IPS-15b (cell line): ENCODE data around the gene ZC3H12D.

Source experiments
- H3K27me3 ChIP-seq: one replicate; pipeline ENCODE4 v1.6.1; 2013; ENCODE audit warnings: low read length; ENCODE audit not compliant: control insufficient read depth, insufficient read depth
- H3K36me3 ChIP-seq: one replicate; pipeline ENCODE4 v1.6.1; 2013; ENCODE audit warnings: low read length; ENCODE audit not compliant: control insufficient read depth, insufficient read depth
- H3K4me1 ChIP-seq: one replicate; pipeline ENCODE4 v1.6.1; 2013; ENCODE audit warnings: mild to moderate bottlenecking, low read length; ENCODE audit not compliant: control insufficient read depth, insufficient read depth
- H3K4me3 ChIP-seq: one replicate; pipeline ENCODE4 v1.5.1; 2013; ENCODE audit warnings: low read depth, low read length
- H3K9ac ChIP-seq: one replicate; pipeline ENCODE4 v1.6.1; 2013; ENCODE audit warnings: low read depth, mild to moderate bottlenecking, low read length
- H3K9me3 ChIP-seq: one replicate; pipeline ENCODE4 v1.6.1; 2013; ENCODE audit warnings: mild to moderate bottlenecking, low read length; ENCODE audit not compliant: control insufficient read depth, insufficient read depth

ZC3H12D gene

DNA sequence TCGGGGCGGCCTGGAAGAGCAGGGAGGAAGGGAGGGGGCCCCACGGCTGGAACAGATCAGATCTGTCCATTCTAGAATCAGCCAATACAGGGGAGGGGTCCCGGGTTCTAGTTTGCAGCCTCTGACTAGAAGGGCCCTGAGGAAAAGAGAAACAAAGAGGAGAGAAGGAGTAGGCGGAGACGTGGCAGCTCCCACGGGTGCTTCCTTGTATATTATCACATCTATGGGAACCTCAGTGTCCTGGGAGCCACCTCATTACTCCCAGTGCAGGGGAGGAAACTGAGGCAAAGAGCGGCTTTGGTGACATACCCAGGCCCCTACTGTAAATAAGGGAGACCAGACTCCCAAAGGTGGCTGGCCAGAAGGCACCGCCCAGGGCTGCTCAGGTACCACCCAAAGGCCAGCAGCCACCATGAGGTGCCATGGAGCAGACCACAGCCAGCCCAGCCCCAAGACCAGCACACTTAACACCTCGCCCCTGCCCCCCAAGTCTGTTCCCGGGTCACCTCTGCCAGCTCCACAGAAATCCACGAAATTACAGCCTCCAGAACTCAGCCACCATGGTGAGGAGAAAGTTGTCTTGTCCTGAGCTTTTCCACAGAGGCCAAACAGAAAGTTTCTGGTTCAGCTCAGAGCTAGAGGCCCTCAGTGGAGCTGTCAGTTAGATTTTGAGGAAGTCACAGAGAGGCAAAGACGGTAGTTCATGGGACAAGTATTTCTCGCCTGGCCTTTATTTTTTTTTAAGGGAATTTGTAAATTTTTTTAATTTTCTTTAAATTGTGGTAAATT, 2.1 kb downstream of the ZC3H12D start:
- H3K9ac ChIP-seq, result no peak overlapping the region
- no peak overlapping the region for H3K4me3 ChIP-seq
- H3K4me1 ChIP-seq, result no peaks in the 10 kb centered on the region
- H3K9me3 ChIP-seq, result no peaks in the 10 kb centered on the region
- no peaks in the 10 kb centered on the region for H3K36me3 ChIP-seq
- no peaks in the 10 kb centered on the region for H3K27me3 ChIP-seq

- Histone ChIP-seq H3K4me3 (no peak overlapping the region), H3K27me3 (no peaks in the 10 kb centered on the region), H3K9ac (no peak overlapping the region), H3K36me3 (no peaks in the 10 kb centered on the region), H3K4me1 (no peaks in the 10 kb centered on the region), H3K9me3 (no peaks in the 10 kb centered on the region)
These were observed 4.1 kb downstream of the ZC3H12D start for GRCh38 chr6:149480502-149481280.

DNA sequence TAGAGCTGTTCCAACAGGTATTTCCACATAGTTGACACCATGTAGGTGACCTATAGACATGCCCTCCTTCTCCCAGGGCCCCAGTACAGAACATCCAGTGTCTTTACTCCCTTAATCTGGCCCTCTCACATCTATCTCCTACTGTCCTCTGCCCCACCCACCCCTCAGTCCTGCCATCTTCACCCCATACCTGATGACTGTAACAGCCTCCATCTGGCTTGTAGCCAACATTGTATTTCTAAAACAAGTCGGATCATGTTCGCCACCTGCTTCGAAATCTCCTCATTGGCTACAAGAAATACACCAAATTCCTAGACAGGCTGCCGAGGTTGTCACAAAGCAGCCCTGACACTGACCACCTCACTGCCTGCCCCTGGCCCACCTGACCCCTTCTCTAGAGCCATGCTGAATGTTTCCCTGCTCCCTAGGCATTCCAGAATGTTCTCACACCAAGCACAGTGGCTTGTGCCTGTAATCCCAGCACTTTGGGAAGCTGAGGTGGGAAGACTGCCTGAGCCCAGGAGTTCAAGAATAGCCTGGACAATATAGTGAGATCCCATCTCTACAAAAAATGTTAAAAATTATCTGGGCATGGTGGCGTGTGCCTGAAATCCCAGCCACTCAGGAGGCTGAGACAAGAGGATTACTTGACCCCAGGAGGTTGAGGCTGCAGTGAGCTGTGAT, 6.0 kb downstream of the ZC3H12D start:
- Histone ChIP-seq H3K4me1 (no peaks in the 10 kb centered on the region), H3K9me3 (no peaks in the 10 kb centered on the region), H3K4me3 (no peak overlapping the region), H3K27me3 (no peaks in the 10 kb centered on the region), H3K9ac (no peak overlapping the region), H3K36me3 (no peaks in the 10 kb centered on the region)

DNA sequence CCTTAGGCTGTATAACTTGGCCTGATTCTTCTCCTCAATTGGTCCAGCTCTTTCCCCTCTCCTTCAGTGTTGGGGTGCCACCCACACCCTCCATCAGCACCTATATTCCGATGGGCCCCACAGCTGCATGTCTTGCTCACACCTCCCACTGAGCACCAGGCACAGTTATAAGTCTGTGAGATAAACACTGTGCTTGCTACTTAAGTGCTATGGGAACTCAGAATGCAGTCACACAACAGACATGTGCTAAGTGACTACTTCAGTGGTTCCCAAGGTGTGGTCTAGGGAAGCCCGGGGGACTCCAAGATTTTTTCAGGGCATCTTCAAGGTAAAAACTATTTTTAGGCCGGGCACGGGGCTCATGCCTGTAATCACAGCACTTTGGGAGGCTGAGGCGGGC, 7.3 kb downstream of the ZC3H12D start:
- no peaks in the 10 kb centered on the region for H3K9me3 ChIP-seq
- H3K4me3 ChIP-seq, result no peak overlapping the region
- no peak overlapping the region for H3K9ac ChIP-seq
- no peaks in the 10 kb centered on the region for H3K27me3 ChIP-seq
- no peaks in the 10 kb centered on the region for H3K36me3 ChIP-seq
- H3K4me1 ChIP-seq, result peaks cover 6% of the 10 kb centered on the region

DNA sequence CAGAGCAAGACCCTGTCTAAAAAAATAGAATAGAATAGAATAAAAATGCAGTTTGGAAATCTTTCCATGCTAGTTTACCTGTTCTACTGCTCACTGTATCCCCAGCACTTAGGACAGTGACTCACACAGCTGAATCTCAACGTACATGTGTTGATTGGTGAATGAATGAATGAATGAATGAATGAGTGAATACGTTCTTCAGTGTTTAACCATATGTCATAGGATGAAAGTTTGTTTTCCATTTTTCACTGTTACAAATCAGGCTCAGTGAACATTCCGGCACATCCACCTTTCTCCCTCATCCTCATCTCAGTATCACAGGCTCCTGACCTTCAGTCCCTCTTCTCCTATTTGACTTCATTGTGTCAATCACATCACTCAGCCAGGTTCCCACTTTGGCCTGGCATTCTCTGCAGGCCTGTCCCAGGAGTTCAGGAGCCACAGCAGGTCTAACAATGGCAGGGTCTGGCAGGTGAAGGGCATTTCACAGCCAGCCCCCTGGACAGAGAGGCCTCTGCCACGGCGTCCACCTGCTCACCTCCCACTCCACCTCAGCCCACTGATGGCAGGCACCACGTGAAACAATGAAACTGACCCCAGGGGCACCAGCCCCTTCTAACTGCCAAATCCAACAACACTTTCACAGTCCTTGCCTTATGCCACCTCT, 7.9 kb downstream of the ZC3H12D start:
- Histone ChIP-seq H3K27me3 (no peaks in the 10 kb centered on the region), H3K4me3 (no peak overlapping the region), H3K9ac (no peak overlapping the region), H3K36me3 (no peaks in the 10 kb centered on the region), H3K4me1 (peaks cover 6% of the 10 kb centered on the region), H3K9me3 (no peaks in the 10 kb centered on the region)

GRCh38 chr6:149474108-149474935, 10.5 kb downstream of the ZC3H12D start:
- Histone ChIP-seq H3K36me3 (no peaks in the 10 kb centered on the region), H3K9ac (no peak overlapping the region), H3K4me1 (peaks cover 6% of the 10 kb centered on the region), H3K27me3 (no peaks in the 10 kb centered on the region), H3K4me3 (no peak overlapping the region), H3K9me3 (no peaks in the 10 kb centered on the region)

DNA sequence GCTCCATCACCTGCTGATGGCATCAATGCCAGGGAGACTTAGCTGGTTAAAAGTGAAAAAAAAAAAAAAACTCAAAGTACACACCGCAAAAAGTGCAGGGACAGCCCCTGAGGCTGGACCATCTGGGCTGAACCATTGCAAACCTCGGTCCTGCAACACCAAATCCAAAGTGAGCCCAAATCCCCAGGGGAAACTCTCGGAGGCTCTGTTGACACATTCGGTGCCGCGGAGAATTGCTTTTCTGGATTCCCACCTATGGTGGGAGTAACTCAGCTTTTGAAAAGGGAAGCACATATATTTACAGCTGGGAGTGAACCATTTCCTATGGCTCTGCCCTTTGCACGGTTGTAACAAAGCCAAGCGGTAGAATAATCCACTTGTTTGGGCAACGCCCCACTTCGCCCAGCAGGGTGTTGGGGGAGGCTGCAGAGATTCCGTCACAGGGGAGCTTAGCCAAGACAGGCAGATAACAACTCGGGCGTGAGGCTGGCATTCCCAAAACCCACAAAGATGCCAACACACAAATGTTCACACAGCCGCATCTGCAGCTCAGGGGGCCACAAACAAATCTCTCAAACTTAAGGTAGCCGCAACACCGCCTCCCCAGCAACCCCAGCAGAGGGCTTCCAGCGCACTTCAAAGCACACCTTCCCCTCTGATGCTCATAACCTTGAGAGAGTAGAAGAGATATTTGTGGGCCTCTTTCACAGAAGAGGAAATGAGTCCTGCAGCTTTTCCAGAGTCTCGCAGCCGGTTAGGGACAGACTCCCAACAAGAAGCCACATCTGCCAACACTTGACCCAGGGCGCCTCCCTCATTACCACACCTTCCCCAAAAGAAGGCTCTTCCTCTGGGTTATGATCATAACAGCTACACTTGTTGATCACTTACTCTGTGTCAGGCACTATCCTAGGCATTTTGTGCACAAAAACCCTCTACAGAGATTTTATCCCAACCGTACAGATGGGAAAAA, 11.4 kb downstream of the ZC3H12D start:
- Histone ChIP-seq H3K4me1 (peaks cover 6% of the 10 kb centered on the region), H3K9ac (no peak overlapping the region)

DNA sequence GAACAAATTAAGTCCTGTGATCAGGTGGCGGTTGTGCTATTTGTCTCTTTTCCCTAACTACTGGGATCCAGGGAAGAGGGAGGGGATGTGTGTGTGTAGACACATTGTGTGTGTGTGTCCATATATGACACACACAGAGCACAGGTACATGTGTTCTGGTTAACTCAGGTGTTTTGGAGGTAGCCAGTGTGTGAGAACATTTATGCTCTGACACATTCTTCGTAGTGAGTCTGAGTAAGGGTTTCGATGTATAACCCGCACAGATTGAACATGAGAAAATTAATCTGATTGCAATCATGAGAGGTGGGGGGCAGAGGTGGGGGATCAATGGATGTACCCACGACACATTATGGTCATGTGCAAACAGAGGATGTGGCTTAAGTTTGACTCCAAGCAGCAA, 12.6 kb downstream of the ZC3H12D start:
- Histone ChIP-seq H3K9ac (no peak overlapping the region), H3K27me3 (no peaks in the 10 kb centered on the region), H3K4me3 (no peak overlapping the region), H3K4me1 (peaks cover 6% of the 10 kb centered on the region), H3K9me3 (no peaks in the 10 kb centered on the region), H3K36me3 (no peaks in the 10 kb centered on the region)

More for the DNA sequence above, 11.4 kb downstream of the ZC3H12D start:
- Histone ChIP-seq H3K9me3 (no peaks in the 10 kb centered on the region), H3K4me3 (no peak overlapping the region), H3K36me3 (no peaks in the 10 kb centered on the region), H3K27me3 (no peaks in the 10 kb centered on the region)

GRCh38 chr6:149471801-149472200, 13.0 kb downstream of the ZC3H12D start:
- Histone ChIP-seq H3K27me3 (no peaks in the 10 kb centered on the region), H3K9ac (no peak overlapping the region), H3K4me3 (no peak overlapping the region), H3K36me3 (no peaks in the 10 kb centered on the region), H3K9me3 (no peaks in the 10 kb centered on the region), H3K4me1 (peaks cover 6% of the 10 kb centered on the region)

GRCh38 chr6:149470948-149471347, 13.9 kb downstream of the ZC3H12D start:
- Histone ChIP-seq H3K9me3 (no peaks in the 10 kb centered on the region), H3K4me1 (peaks cover 6% of the 10 kb centered on the region), H3K27me3 (no peaks in the 10 kb centered on the region), H3K36me3 (no peaks in the 10 kb centered on the region), H3K4me3 (no peak overlapping the region), H3K9ac (no peak overlapping the region)
